ENCODE results near the gene ARHGAP15. TPM values are rescaled to one million over a fixed set of nuclear protein-coding genes. Genes with fewer than 3 reads are reported as not detected.
A peak's percentile ranks its signal among the peaks of the same experiment; 100 is the strongest.

Gene ARHGAP15
- total RNA-seq, 1 donor from 2014 or later = not detected

GRCh38 chr2:143084462-143084861 is 44.8 kb upstream of the ARHGAP15 start:
- FAIRE-seq (no peak), DNase-seq (ENCODE audit: low read depth) (no peak)
- H3K4me1 Mint-ChIP-seq (ENCODE audit: low read depth, unreplicated experiment) = peaks cover 3% of the 10 kb centered on the region

DNA sequence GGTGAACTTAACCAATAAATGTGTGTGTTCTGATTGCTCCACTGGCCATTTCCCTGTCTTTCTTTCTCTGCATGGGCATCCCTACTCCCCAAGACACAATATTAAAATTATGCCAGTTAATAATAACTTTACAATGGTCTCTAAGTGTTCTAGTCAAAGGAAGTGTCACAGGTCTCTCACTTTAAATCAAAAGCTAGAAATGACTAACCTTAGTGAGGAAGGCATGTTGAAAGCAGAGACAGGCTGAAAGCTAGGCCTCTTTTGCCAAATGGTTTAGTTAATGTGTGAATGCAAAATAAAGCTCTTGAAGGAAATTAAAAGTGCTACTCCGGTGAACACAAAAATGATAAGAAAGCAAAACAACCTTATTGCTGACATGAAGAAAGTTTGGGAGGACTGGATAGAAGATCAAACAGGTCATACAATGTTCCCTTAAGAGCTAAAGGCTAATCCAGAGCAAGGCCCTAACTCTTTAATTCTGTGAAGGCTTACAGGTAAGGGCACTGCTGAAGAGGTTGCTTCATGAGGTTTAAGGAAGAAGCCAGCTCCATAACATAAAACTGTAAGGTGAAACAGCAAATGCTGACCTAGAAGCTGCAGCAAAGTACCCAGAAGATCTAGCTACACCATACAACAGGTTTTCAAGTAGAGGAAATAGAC is 44.0 kb upstream of the ARHGAP15 start:
- Histone ChIP-seq H3K27ac (ENCODE audit: low read depth, low read length) (no peak overlapping the region), H3K9ac (ENCODE audit: low read length) (no peak overlapping the region), H4K20me1 (ENCODE audit: insufficient read depth, low read length) (no peaks in the 10 kb centered on the region), H3K4me2 (ENCODE audit: low read length) (no peak overlapping the region), H3K27me3 (ENCODE audit: insufficient read depth, low read length) (no peaks in the 10 kb centered on the region), H3K4me3 (ENCODE audit: insufficient read depth, low read depth, low read length) (no peak overlapping the region), H3K79me2 (ENCODE audit: insufficient read depth, low read length) (no peaks in the 10 kb centered on the region), H2AFZ (ENCODE audit: low read depth, low read length) (no peak overlapping the region), H3K36me3 (ENCODE audit: insufficient read depth, low read length) (no peaks in the 10 kb centered on the region), H3K4me1 (ENCODE audit: insufficient read depth, low read length) (peaks cover 4% of the 10 kb centered on the region), H3K9me3 (ENCODE audit: insufficient read depth, low read depth, low read length) (no peaks in the 10 kb centered on the region)
- H3K4me1 Mint-ChIP-seq (ENCODE audit: low read depth, unreplicated experiment) = peaks cover 3% of the 10 kb centered on the region
- H3K9me3 Mint-ChIP-seq (ENCODE audit: unreplicated experiment) = no peaks in the 10 kb centered on the region
- H3K36me3 Mint-ChIP-seq (ENCODE audit: low read depth, unreplicated experiment) = no peaks in the 10 kb centered on the region
- no peak overlapping the region for H3K4me3 Mint-ChIP-seq (ENCODE audit: unreplicated experiment)
- FAIRE-seq (no peak), DNase-seq (ENCODE audit: low read depth) (no peak)
- no peaks in the 10 kb centered on the region for H3K27me3 Mint-ChIP-seq (ENCODE audit: low read depth, unreplicated experiment)
- H3K27ac Mint-ChIP-seq (ENCODE audit: unreplicated experiment) = no peak overlapping the region
- TF ChIP-seq EZH2 (IDR thresholded peaks at IDR 0.05; ENCODE audit: insufficient read depth, low read length) = no peak
- TF ChIP-seq, protein P1, sequence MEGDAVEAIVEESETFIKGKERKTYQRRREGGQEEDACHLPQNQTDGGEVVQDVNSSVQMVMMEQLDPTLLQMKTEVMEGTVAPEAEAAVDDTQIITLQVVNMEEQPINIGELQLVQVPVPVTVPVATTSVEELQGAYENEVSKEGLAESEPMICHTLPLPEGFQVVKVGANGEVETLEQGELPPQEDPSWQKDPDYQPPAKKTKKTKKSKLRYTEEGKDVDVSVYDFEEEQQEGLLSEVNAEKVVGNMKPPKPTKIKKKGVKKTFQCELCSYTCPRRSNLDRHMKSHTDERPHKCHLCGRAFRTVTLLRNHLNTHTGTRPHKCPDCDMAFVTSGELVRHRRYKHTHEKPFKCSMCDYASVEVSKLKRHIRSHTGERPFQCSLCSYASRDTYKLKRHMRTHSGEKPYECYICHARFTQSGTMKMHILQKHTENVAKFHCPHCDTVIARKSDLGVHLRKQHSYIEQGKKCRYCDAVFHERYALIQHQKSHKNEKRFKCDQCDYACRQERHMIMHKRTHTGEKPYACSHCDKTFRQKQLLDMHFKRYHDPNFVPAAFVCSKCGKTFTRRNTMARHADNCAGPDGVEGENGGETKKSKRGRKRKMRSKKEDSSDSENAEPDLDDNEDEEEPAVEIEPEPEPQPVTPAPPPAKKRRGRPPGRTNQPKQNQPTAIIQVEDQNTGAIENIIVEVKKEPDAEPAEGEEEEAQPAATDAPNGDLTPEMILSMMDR (IDR thresholded peaks at IDR 0.05; ENCODE audit: insufficient read depth, low read depth, low read length) = no peak

More at GRCh38 chr2:143084462-143084861, 44.8 kb upstream of the ARHGAP15 start:
- H3K27me3 Mint-ChIP-seq (ENCODE audit: low read depth, unreplicated experiment) = no peaks in the 10 kb centered on the region
- H3K27ac ChIP-seq (ENCODE audit: low read depth, low read length) = no peak overlapping the region
- no peaks in the 10 kb centered on the region for H3K9me3 Mint-ChIP-seq (ENCODE audit: unreplicated experiment)
- H3K4me1 ChIP-seq (ENCODE audit: insufficient read depth, low read length) = peaks cover 4% of the 10 kb centered on the region
- H3K36me3 ChIP-seq (ENCODE audit: insufficient read depth, low read length) = no peaks in the 10 kb centered on the region
- H3K4me3 Mint-ChIP-seq (ENCODE audit: unreplicated experiment) = no peak overlapping the region
- no peaks in the 10 kb centered on the region for H4K20me1 ChIP-seq (ENCODE audit: insufficient read depth, low read length)
- no peaks in the 10 kb centered on the region for H3K79me2 ChIP-seq (ENCODE audit: insufficient read depth, low read length)
- no peak overlapping the region for H3K27ac Mint-ChIP-seq (ENCODE audit: unreplicated experiment)
- no peak overlapping the region for H3K4me2 ChIP-seq (ENCODE audit: low read length)
- no peaks in the 10 kb centered on the region for H3K9me3 ChIP-seq (ENCODE audit: insufficient read depth, low read depth, low read length)
- no peak overlapping the region for H3K9ac ChIP-seq (ENCODE audit: low read length)
- no peak overlapping the region for H3K4me3 ChIP-seq (ENCODE audit: insufficient read depth, low read depth, low read length)
- no peaks in the 10 kb centered on the region for H3K27me3 ChIP-seq (ENCODE audit: insufficient read depth, low read length)
- TF ChIP-seq, protein P1 (IDR thresholded peaks at IDR 0.05; ENCODE audit: insufficient read depth, low read depth, low read length) = no peak
- TF ChIP-seq EZH2 (IDR thresholded peaks at IDR 0.05; ENCODE audit: insufficient read depth, low read length) = no peak
- no peak overlapping the region for H2AFZ ChIP-seq (ENCODE audit: low read depth, low read length)
- no peaks in the 10 kb centered on the region for H3K36me3 Mint-ChIP-seq (ENCODE audit: low read depth, unreplicated experiment)

- Histone ChIP-seq H3K36me3 (ENCODE audit: insufficient read depth, low read length) (no peaks in the 10 kb centered on the region), H3K4me1 (ENCODE audit: insufficient read depth, low read length) (peaks cover 4% of the 10 kb centered on the region), H3K27me3 (ENCODE audit: insufficient read depth, low read length) (no peaks in the 10 kb centered on the region), H3K4me3 (ENCODE audit: insufficient read depth, low read depth, low read length) (no peak overlapping the region), H3K27ac (ENCODE audit: low read depth, low read length) (no peak overlapping the region), H3K4me2 (ENCODE audit: low read length) (no peak overlapping the region), H3K79me2 (ENCODE audit: insufficient read depth, low read length) (no peaks in the 10 kb centered on the region), H4K20me1 (ENCODE audit: insufficient read depth, low read length) (no peaks in the 10 kb centered on the region), H3K9me3 (ENCODE audit: insufficient read depth, low read depth, low read length) (no peaks in the 10 kb centered on the region), H3K9ac (ENCODE audit: low read length) (no peak overlapping the region), H2AFZ (ENCODE audit: low read depth, low read length) (no peak overlapping the region)
- DNase-seq (ENCODE audit: low read depth) = peak; percentile 11
- Mint-ChIP-seq H3K27me3 (ENCODE audit: low read depth, unreplicated experiment) (no peaks in the 10 kb centered on the region), H3K27ac (ENCODE audit: unreplicated experiment) (no peak overlapping the region), H3K36me3 (ENCODE audit: low read depth, unreplicated experiment) (no peaks in the 10 kb centered on the region), H3K4me1 (ENCODE audit: low read depth, unreplicated experiment) (peaks cover 3% of the 10 kb centered on the region), H3K4me3 (ENCODE audit: unreplicated experiment) (no peak overlapping the region), H3K9me3 (ENCODE audit: unreplicated experiment) (no peaks in the 10 kb centered on the region)
- TF ChIP-seq EZH2 (IDR thresholded peaks at IDR 0.05; ENCODE audit: insufficient read depth, low read length) = no peak
- TF ChIP-seq, protein P1 (IDR thresholded peaks at IDR 0.05; ENCODE audit: insufficient read depth, low read depth, low read length) = no peak
- FAIRE-seq = no peak
These were observed 42.2 kb upstream of the ARHGAP15 start for GRCh38 chr2:143087033-143087432.
